SK-N-SH (cell line): Measurements from ENCODE around the gene C4orf54. TPM values are rescaled to one million over a fixed set of nuclear protein-coding genes. Genes with fewer than 3 reads are reported as not detected.

Experiments used
- CTCF ChIA-PET: fragments of 300-600, 350-600 bp; formaldehyde crosslinking; extraction: SDS; loops from one replicate; lab custom pipeline; 2021; lab: Yijun Ruan, JAX
- POLR2A ChIA-PET: fragments of 350-600 bp; sonication (Branson Sonifier 250); formaldehyde crosslinking; extraction: SDS; loops from one replicate; lab custom pipeline; 2020; ENCODE audit warnings: antibody characterized with exemption, inconsistent platforms; lab: Yijun Ruan, JAX
- DNase-seq: peaks from one replicate; pipeline ENCODE4 v3.0.0; 2012
- H2AFZ ChIP-seq: fragments of 200-600 bp; sonication (generic); 2 replicates; pipeline ENCODE4 v1.8.1; 2016; ENCODE audit warnings: antibody characterized with exemption, mild to moderate bottlenecking, low read depth
- H3F3A ChIP-seq: fragments of 200-600 bp; sonication (generic); replicated peaks from 2 replicates; pipeline ENCODE3; 2016; ENCODE audit warnings: antibody characterized with exemption, mild to moderate bottlenecking; ENCODE audit not compliant: insufficient read depth
- H3K27ac ChIP-seq, 2 experiments: fragments of 200-500 bp in 1 of 2; fragments of 200-600 bp in 1 of 2; sonication (Bioruptor generic) in 1 of 2; sonication (generic), shearing (Covaris generic) in 1 of 2; 2 replicates each; pipeline versions ENCODE4 v1.5.1 to v1.6.1; 2014 to 2016; ENCODE audit warnings: low read depth in 2 of 2, inconsistent platforms in 1 of 2, low read length in 1 of 2, mild to moderate bottlenecking in 1 of 2, mixed read lengths in 1 of 2
- H3K27me3 ChIP-seq: fragments of 200-600 bp; sonication (generic), shearing (Covaris generic); 2 replicates; pipeline ENCODE4 v1.6.1; 2016; ENCODE audit warnings: mixed run types; ENCODE audit not compliant: insufficient read depth
- H3K36me3 ChIP-seq, 2 experiments: fragments of 200-500 bp in 1 of 2; fragments of 200-600 bp in 1 of 2; sonication (Bioruptor generic) in 1 of 2; sonication (generic) in 1 of 2; replicated peaks in 1 of 2; 2 replicates each; pipeline versions ENCODE3 to v1.5.1; 2014 to 2016; ENCODE audit warnings: low read length in 1 of 2, mild to moderate bottlenecking in 1 of 2; ENCODE audit not compliant: insufficient read depth in 2 of 2, control insufficient read depth in 1 of 2
- H3K4me1 ChIP-seq, 2 experiments: fragments of 200-500 bp in 1 of 2; fragments of 200-600 bp in 1 of 2; sonication (Bioruptor generic) in 1 of 2; sonication (generic), shearing (Covaris generic) in 1 of 2; 2 replicates each; pipeline versions ENCODE4 v1.5.1 to v1.6.1; 2014 to 2016; ENCODE audit warnings: low read depth in 1 of 2, low read length in 1 of 2, mixed run types in 1 of 2; ENCODE audit not compliant: insufficient read depth in 2 of 2, control insufficient read depth in 1 of 2
- H3K4me2 ChIP-seq: fragments of 200-600 bp; sonication (generic), shearing (Covaris generic); 2 replicates; pipeline ENCODE4 v1.6.1; 2017; ENCODE audit warnings: mixed run types
- H3K4me3 ChIP-seq, 2 experiments: fragments of 200-500 bp in 1 of 2; fragments of 200-600 bp in 1 of 2; sonication (Bioruptor generic) in 1 of 2; sonication (generic), shearing (Covaris generic) in 1 of 2; 2 replicates each; pipeline versions ENCODE4 v1.5.1 to v1.8.1; 2014 to 2016; ENCODE audit warnings: low read depth in 2 of 2, inconsistent platforms in 1 of 2, low read length in 1 of 2, mild to moderate bottlenecking in 1 of 2, mixed read lengths in 1 of 2, moderate library complexity in 1 of 2
- H3K79me2 ChIP-seq: fragments of 200-600 bp; sonication (generic); 2 replicates; pipeline ENCODE4 v1.8.1; 2017; ENCODE audit warnings: mild to moderate bottlenecking; ENCODE audit not compliant: insufficient read depth
- H3K9ac ChIP-seq: fragments of 200-600 bp; sonication (generic); 2 replicates; pipeline ENCODE4 v1.6.1; 2017; ENCODE audit warnings: mixed run types
- H3K9me2 ChIP-seq: fragments of 200-600 bp; sonication (generic); 2 replicates; pipeline ENCODE4 v1.6.1; 2017; ENCODE audit warnings: mixed run types
- H3K9me3 ChIP-seq: fragments of 200-600 bp; sonication (generic); 2 replicates; pipeline ENCODE4 v1.6.1; 2017; ENCODE audit warnings: mixed run types, mild to moderate bottlenecking, moderate library complexity
- H4K20me1 ChIP-seq: fragments of 200-600 bp; sonication (generic); 2 replicates; pipeline ENCODE4 v1.6.1; 2017; ENCODE audit warnings: mild to moderate bottlenecking, mixed run types; ENCODE audit not compliant: insufficient read depth
- CHD2 ChIP-seq: fragments of 150-350 bp; IDR thresholded peaks from 2 replicates; pipeline ENCODE4 v1.6.1; 2018; ENCODE audit warnings: low read length; ENCODE audit not compliant: partially characterized antibody
- ELF1 ChIP-seq: IDR thresholded peaks from 2 replicates; pipeline ENCODE4 v1.4.0; 2012
- FOSL2 ChIP-seq: IDR thresholded peaks from 2 replicates; pipeline ENCODE4 v1.4.0; 2012; ENCODE audit warnings: low read depth, mild to moderate bottlenecking, moderate library complexity, borderline replicate concordance
- FOXJ3 ChIP-seq: sonication (generic); formaldehyde crosslinking; IDR thresholded peaks from 2 replicates; pipeline ENCODE4 v1.5.1; 2020; ENCODE audit warnings: mild to moderate bottlenecking, missing genetic modification reagents
- FOXM1 ChIP-seq: IDR thresholded peaks from 2 replicates; pipeline ENCODE4 v1.4.0; 2012; ENCODE audit warnings: low read depth, mild to moderate bottlenecking
- GABPA ChIP-seq: IDR thresholded peaks from 2 replicates; pipeline ENCODE4 v1.4.0; 2012; ENCODE audit warnings: low read depth, mild to moderate bottlenecking
- GATA2 ChIP-seq: sonication (generic); formaldehyde crosslinking; IDR thresholded peaks from 2 replicates; pipeline ENCODE4 v1.5.0; 2020; ENCODE audit warnings: mild to moderate bottlenecking, missing genetic modification reagents
- MAX ChIP-seq: IDR thresholded peaks from 2 replicates; pipeline ENCODE4 v1.4.0; 2012; ENCODE audit warnings: low read depth
- NFIC ChIP-seq: IDR thresholded peaks from 2 replicates; pipeline ENCODE4 v1.4.0; 2012; ENCODE audit warnings: borderline replicate concordance
- NRF1 ChIP-seq: IDR thresholded peaks from 2 replicates; pipeline ENCODE4 v1.6.1; 2012; ENCODE audit warnings: low read depth, mild to moderate bottlenecking, low read length
- PBX3 ChIP-seq: IDR thresholded peaks from 2 replicates; pipeline ENCODE4; 2012
- POLR2AphosphoS5 ChIP-seq: IDR thresholded peaks from 2 replicates; pipeline ENCODE4 v1.6.1; 2012; ENCODE audit warnings: low read depth, low read length
- RAD21 ChIP-seq: IDR thresholded peaks from 2 replicates; pipeline ENCODE4 v1.6.1; 2012; ENCODE audit warnings: mild to moderate bottlenecking, low read length
- RCOR1 ChIP-seq: fragments of 150-350 bp; IDR thresholded peaks from 2 replicates; pipeline ENCODE4 v1.6.1; 2017; ENCODE audit warnings: antibody characterized with exemption, low read length
- RXRA ChIP-seq: IDR thresholded peaks from 2 replicates; pipeline ENCODE4 v1.4.0; 2012; ENCODE audit warnings: low read depth, mild to moderate bottlenecking, borderline replicate concordance
- SIN3A ChIP-seq: IDR thresholded peaks from 2 replicates; pipeline ENCODE4 v1.6.1; 2012; ENCODE audit warnings: low read depth, mild to moderate bottlenecking, low read length, moderate library complexity, borderline replicate concordance
- TCF12 ChIP-seq: IDR thresholded peaks from 2 replicates; pipeline ENCODE4 v1.4.0; 2012
- TEAD4 ChIP-seq: IDR thresholded peaks from 2 replicates; pipeline ENCODE4 v1.4.0; 2012; ENCODE audit warnings: mild to moderate bottlenecking, borderline replicate concordance; ENCODE audit not compliant: insufficient read depth
- USF2 ChIP-seq: fragments of 150-350 bp; IDR thresholded peaks from 2 replicates; pipeline ENCODE4 v1.6.1; 2017; ENCODE audit warnings: antibody characterized with exemption, low read length, low read depth, borderline replicate concordance
- YY1 ChIP-seq: IDR thresholded peaks from 2 replicates; pipeline ENCODE4 v1.4.0; 2012; ENCODE audit warnings: low read depth, mild to moderate bottlenecking
- ZBTB33 ChIP-seq: IDR thresholded peaks from 2 replicates; pipeline ENCODE4 v1.4.0; 2012; ENCODE audit warnings: low read depth, borderline replicate concordance
- WGBS: methylation state at CpG from one replicate; pipeline ENCODE4 v1.1.6; 2017; ENCODE audit warnings: low lambda C conversion rate; 5-methylcytosine and 5-hydroxymethylcytosine counted together
- polyA plus RNA-seq, 3 experiments: library from polyadenylated mRNA; depleted of rRNA; stranded (reverse); fragments of >200 nt; gene quantifications; 2 replicates each; pipeline ENCODE4 v1.2.3, GENCODE V29; 2012

C4orf54 gene
- polyA plus RNA-seq, 1 of the 3 experiments (the other 2 are of a cell fraction): not detected

GRCh38 chr4:99640676-99641075 lies 17.0 kb downstream of the C4orf54 start:
- ChIA-PET POLR2A (no interaction called here), CTCF (no interaction called here)
- no peaks in the 10 kb centered on the region for H3K27me3 ChIP-seq
- H3K27ac ChIP-seq: no peak overlapping the region
- H3F3A ChIP-seq: no peaks in the 10 kb centered on the region
- no peaks in the 10 kb centered on the region for H3K9me2 ChIP-seq
- H3K9ac ChIP-seq: no peak overlapping the region
- no peak overlapping the region for H3K4me3 ChIP-seq
- WGBS: 40% methylated on average over 2 of the region's 2 CpGs
- H2AFZ ChIP-seq: no peak overlapping the region
- H3K79me2 ChIP-seq: no peaks in the 10 kb centered on the region
- no peak overlapping the region for H3K4me2 ChIP-seq
- peaks cover 0 to 3% of the 10 kb centered on the region in 2 experiments; a peak in 1 of 4 replicates for H3K4me1 ChIP-seq
- no peak for DNase-seq
- no peaks in the 10 kb centered on the region for H4K20me1 ChIP-seq
- no peaks in the 10 kb centered on the region for H3K36me3 ChIP-seq
- TF ChIP-seq MAX: no peak
- TF ChIP-seq NFIC: no peak
- no peak for TF ChIP-seq ELF1
- TF ChIP-seq RCOR1: no peak
- no peak for TF ChIP-seq FOSL2
- no peak for TF ChIP-seq TEAD4
- TF ChIP-seq YY1: no peak
- no peak for TF ChIP-seq RAD21
- no peak for TF ChIP-seq GABPA
- TF ChIP-seq PBX3: no peak
- TF ChIP-seq USF2: no peak
- no peak for TF ChIP-seq TCF12
- no peak for TF ChIP-seq ZBTB33
- H3K9me3 ChIP-seq: no peaks in the 10 kb centered on the region

- no peak overlapping the region for H3K27ac ChIP-seq
- no peak for DNase-seq
- H3K4me2 ChIP-seq: no peak overlapping the region
- H3K79me2 ChIP-seq: no peaks in the 10 kb centered on the region
- no peaks in the 10 kb centered on the region for H3K4me1 ChIP-seq
- H2AFZ ChIP-seq: no peak overlapping the region
- H3K9me2 ChIP-seq: no peaks in the 10 kb centered on the region
- H4K20me1 ChIP-seq: no peaks in the 10 kb centered on the region
- H3K36me3 ChIP-seq: no peaks in the 10 kb centered on the region
- H3K9ac ChIP-seq: no peak overlapping the region
- no peak overlapping the region for H3K4me3 ChIP-seq
- 24% methylated on average over 5 of the region's 5 CpGs for WGBS
- H3K27me3 ChIP-seq: no peaks in the 10 kb centered on the region
- POLR2A ChIA-PET: no interaction called here
- CTCF ChIA-PET: no interaction called here
- H3F3A ChIP-seq: no peaks in the 10 kb centered on the region
- H3K9me3 ChIP-seq: no peaks in the 10 kb centered on the region
- TF ChIP-seq FOXM1 (no peak), USF2 (no peak), GATA2 (CRISPR knock-in tag) (no peak), FOXJ3 (CRISPR knock-in tag) (no peak), RXRA (no peak), NRF1 (no peak), SIN3A (no peak), RAD21 (no peak), ZBTB33 (no peak), GABPA (no peak), CHD2 (no peak), POLR2AphosphoS5 (no peak), YY1 (no peak), FOSL2 (no peak), ELF1 (no peak)
These were observed 20.5 kb downstream of the C4orf54 start for GRCh38 chr4:99637174-99637573.
